Measurements from ENCODE around the gene NCAPD2. TPM values are rescaled to one million over a fixed set of nuclear protein-coding genes. Genes with fewer than 3 reads are reported as not detected.
"Not testable (repeated sequence)": the region's sequence is repeated elsewhere in the genome, so short reads cannot be mapped to it uniquely, and the experiment has no call there.

Gene NCAPD2
- total RNA-seq, 2 donors from 2014 or later, result 16.9 to 24.3 TPM

GRCh38 chr12:6535960-6536847 is 42.3 kb downstream of the NCAPD2 start:
- DNase-seq, result no peak
- no peak for ATAC-seq
- H3K9me3 ChIP-seq (ENCODE audit: control insufficient read depth, low read length, poor library complexity, severe bottlenecking), result no peaks in the 10 kb centered on the region
- H3K4me3 Mint-ChIP-seq, result peak overlapping the region; percentile 97
- peaks cover 46% of the 10 kb centered on the region for H3K4me1 Mint-ChIP-seq
- no peaks in the 10 kb centered on the region for H3K27me3 Mint-ChIP-seq
- H3K27ac Mint-ChIP-seq, result peak overlapping the region; percentile 96
- H3K36me3 Mint-ChIP-seq (ENCODE audit: low read depth), result peaks cover 3% of the 10 kb centered on the region

DNA sequence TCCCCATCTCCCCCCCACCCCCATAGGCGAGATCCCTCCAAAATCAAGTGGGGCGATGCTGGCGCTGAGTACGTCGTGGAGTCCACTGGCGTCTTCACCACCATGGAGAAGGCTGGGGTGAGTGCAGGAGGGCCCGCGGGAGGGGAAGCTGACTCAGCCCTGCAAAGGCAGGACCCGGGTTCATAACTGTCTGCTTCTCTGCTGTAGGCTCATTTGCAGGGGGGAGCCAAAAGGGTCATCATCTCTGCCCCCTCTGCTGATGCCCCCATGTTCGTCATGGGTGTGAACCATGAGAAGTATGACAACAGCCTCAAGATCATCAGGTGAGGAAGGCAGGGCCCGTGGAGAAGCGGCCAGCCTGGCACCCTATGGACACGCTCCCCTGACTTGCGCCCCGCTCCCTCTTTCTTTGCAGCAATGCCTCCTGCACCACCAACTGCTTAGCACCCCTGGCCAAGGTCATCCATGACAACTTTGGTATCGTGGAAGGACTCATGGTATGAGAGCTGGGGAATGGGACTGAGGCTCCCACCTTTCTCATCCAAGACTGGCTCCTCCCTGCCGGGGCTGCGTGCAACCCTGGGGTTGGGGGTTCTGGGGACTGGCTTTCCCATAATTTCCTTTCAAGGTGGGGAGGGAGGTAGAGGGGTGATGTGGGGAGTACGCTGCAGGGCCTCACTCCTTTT is 43.1 kb downstream of the NCAPD2 start:
- no peak for ATAC-seq
- Mint-ChIP-seq H3K4me3 (peak overlapping the region; percentile 97), H3K36me3 (ENCODE audit: low read depth) (peaks cover 3% of the 10 kb centered on the region), H3K4me1 (peaks cover 48% of the 10 kb centered on the region), H3K27ac (peak overlapping the region; percentile 96), H3K27me3 (no peaks in the 10 kb centered on the region)
- DNase-seq, result no peak
- H3K9me3 ChIP-seq (ENCODE audit: control insufficient read depth, low read length, poor library complexity, severe bottlenecking), result no peaks in the 10 kb centered on the region

GRCh38 chr12:6537580-6538419 is 43.9 kb downstream of the NCAPD2 start:
- DNase-seq, result peak; percentile 72 to 79 (median 76)
- not testable (repeated sequence) for ATAC-seq; H3K9me3 ChIP-seq (ENCODE audit: control insufficient read depth, low read length, poor library complexity, severe bottlenecking); H3K36me3 Mint-ChIP-seq (ENCODE audit: low read depth); H3K27me3 Mint-ChIP-seq
- Mint-ChIP-seq H3K4me3 (peak overlapping the region; percentile 82), H3K4me1 (peaks cover 46% of the 10 kb centered on the region), H3K27ac (peak overlapping the region; percentile 89)

- peak overlapping the region; percentile 89 for H3K27ac Mint-ChIP-seq
- peaks cover 40% of the 10 kb centered on the region for H3K4me1 Mint-ChIP-seq
- peaks cover 3% of the 10 kb centered on the region for H3K36me3 Mint-ChIP-seq (ENCODE audit: low read depth)
- H3K9me3 ChIP-seq (ENCODE audit: control insufficient read depth, low read length, poor library complexity, severe bottlenecking), result no peaks in the 10 kb centered on the region
- no peaks in the 10 kb centered on the region for H3K27me3 Mint-ChIP-seq
- ATAC-seq (no peak), DNase-seq (no peak)
- peak overlapping the region; percentile 82 for H3K4me3 Mint-ChIP-seq
Measured at GRCh38 chr12:6538420-6539313, 44.8 kb downstream of the NCAPD2 start.

DNA sequence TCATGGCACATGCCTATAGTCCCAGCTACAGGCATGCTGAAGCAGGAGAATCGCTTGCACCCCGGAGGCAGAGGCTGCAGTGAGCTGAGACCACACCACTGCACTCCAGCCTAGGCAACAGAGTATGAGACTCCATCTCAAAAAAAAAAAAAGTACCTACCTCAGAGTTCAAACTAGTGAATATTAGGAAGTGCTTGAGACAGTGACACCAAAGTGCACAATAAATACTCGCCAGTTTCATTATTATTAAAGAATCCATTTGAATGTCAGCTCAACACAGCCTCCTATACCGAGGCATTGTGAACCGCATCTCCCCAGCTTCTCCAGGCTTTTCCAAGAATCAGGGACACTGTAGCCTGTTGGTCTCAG is 45.4 kb downstream of the NCAPD2 start:
- Mint-ChIP-seq H3K36me3 (ENCODE audit: low read depth) (peaks cover 3% of the 10 kb centered on the region), H3K4me3 (peak overlapping the region; percentile 9), H3K27ac (peak overlapping the region; percentile 83), H3K27me3 (no peaks in the 10 kb centered on the region), H3K4me1 (peaks cover 35% of the 10 kb centered on the region)
- DNase-seq, result no peak
- ATAC-seq, result no peak
- H3K9me3 ChIP-seq (ENCODE audit: control insufficient read depth, low read length, poor library complexity, severe bottlenecking), result no peaks in the 10 kb centered on the region

DNA sequence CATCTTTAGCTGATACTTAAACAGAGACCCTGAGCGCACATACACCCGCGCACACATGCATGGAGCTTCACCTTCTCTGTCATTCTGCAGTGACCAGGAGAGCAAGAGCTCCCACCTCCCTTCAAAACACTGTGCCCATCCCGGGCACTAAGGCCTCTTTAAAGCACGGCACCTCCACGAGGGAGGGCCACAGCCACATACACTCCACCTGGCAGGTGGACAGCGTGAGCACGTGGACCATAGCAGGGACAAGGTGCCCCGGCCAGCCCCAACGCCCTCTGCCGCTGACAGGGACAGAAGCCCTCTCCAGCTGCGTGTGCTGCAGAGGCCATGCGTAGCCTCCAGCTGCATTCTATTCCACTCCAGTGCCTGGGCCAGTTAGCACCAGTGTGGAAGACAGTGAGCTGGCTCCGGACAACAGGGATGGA is 45.8 kb downstream of the NCAPD2 start:
- Mint-ChIP-seq H3K36me3 (ENCODE audit: low read depth) (peaks cover 3% of the 10 kb centered on the region), H3K27ac (peak overlapping the region; percentile 83), H3K4me1 (peaks cover 34% of the 10 kb centered on the region), H3K27me3 (no peaks in the 10 kb centered on the region), H3K4me3 (no peak overlapping the region)
- DNase-seq (no peak), ATAC-seq (no peak)
- H3K9me3 ChIP-seq (ENCODE audit: control insufficient read depth, low read length, poor library complexity, severe bottlenecking), result no peaks in the 10 kb centered on the region

DNA sequence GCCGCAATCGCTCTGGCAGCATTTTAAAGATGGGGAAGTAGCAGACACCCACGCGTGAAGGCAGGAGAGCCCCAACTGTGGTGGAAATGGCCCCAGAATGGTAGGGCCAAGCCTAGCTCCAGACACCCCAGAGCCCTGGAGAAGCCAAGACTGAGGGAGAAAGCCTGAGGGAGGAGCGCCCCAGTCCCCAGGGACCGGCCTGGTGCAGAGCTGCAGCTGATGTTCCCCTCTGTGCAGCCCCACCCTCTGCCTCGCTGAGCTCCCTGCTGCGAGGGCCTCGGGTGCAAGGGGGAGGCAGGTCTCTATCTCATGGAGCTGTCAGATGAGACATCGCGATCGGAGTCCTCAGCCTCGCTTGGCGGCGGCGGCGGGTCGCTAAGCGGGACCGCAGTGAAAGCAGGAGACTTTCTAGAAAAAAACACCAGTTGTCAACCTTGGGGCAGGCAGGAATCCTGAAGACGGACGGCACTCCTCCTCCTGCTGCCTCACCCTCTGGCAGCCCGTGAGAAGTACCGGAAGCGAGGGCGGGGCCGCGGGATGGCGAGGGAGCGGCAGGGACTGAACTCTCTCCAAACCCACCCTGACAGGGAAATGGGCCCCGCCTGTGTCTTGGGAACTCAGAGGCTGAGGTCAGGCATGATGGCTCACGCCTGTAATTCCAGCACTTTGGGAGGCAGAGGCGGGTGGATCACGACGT is 46.4 kb downstream of the NCAPD2 start:
- DNase-seq (peak in 2 of 3 donors; percentile 40 to 42), ATAC-seq (peak; percentile 32)
- Mint-ChIP-seq H3K27me3 (no peaks in the 10 kb centered on the region), H3K4me3 (peak overlapping the region; percentile 80), H3K4me1 (peaks cover 34% of the 10 kb centered on the region), H3K36me3 (ENCODE audit: low read depth) (peaks cover 3% of the 10 kb centered on the region), H3K27ac (peak overlapping the region; percentile 83)
- H3K9me3 ChIP-seq (ENCODE audit: control insufficient read depth, low read length, poor library complexity, severe bottlenecking), result no peaks in the 10 kb centered on the region

GRCh38 chr12:6541371-6542165 is 47.7 kb downstream of the NCAPD2 start:
- H3K36me3 Mint-ChIP-seq (ENCODE audit: low read depth), result peaks cover 3% of the 10 kb centered on the region
- H3K4me1 Mint-ChIP-seq, result peaks cover 29% of the 10 kb centered on the region
- no peak overlapping the region for H3K4me3 Mint-ChIP-seq

DNA sequence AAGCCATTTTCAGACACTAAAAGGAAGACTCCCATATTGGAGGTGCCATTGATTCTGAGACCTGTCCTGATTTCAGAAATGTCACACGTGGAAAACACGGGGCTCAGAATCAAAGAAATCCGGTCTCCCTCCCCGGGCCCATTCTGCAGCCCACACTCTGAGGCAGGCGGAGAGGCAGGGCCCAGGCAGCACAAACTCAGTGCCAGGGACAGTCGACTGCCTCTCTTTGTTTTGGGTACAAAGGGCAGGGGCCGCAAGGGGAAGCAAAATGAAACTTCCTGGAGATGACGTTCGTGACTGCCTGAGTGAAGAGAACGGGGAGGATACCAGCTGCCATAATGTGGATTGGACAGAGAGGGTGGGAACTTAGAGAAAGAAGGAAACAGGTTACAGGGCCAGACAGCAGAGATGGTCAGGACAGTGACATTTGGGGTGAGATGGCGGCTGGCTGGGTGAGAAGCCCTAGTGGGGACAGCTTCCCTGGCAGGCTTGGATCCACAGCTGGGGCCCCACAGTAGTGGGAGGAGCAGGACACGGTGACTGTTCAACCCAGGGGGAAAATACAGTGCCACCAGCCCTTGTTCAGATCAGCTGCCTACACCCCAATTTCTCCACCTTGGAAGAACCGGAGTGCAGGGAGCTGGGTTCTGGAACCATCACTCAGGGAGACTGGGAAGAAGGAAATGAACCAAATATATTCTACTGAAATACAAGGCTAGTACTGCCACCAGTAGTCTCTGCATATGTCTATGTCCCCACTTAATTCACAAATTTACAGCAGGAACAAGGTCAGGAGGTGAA is 48.5 kb downstream of the NCAPD2 start:
- H3K9me3 ChIP-seq (ENCODE audit: control insufficient read depth, low read length, poor library complexity, severe bottlenecking), result no peaks in the 10 kb centered on the region
- H3K36me3 Mint-ChIP-seq (ENCODE audit: low read depth), result peaks cover 5% of the 10 kb centered on the region
- H3K27me3 Mint-ChIP-seq, result no peaks in the 10 kb centered on the region
- H3K4me1 Mint-ChIP-seq, result peaks cover 26% of the 10 kb centered on the region
- peak overlapping the region; percentile 41 for H3K4me3 Mint-ChIP-seq
- peak overlapping the region; percentile 85 for H3K27ac Mint-ChIP-seq
- DNase-seq (no peak), ATAC-seq (peak; percentile 23)

More at GRCh38 chr12:6541371-6542165, 47.7 kb downstream of the NCAPD2 start:
- Mint-ChIP-seq H3K27me3 (no peaks in the 10 kb centered on the region), H3K27ac (peak overlapping the region; percentile 85)
- no peaks in the 10 kb centered on the region for H3K9me3 ChIP-seq (ENCODE audit: control insufficient read depth, low read length, poor library complexity, severe bottlenecking)
- no peak for ATAC-seq
- no peak for DNase-seq

- no peak for ATAC-seq
- no peaks in the 10 kb centered on the region for H3K9me3 ChIP-seq (ENCODE audit: control insufficient read depth, low read length, poor library complexity, severe bottlenecking)
- peaks cover 13% of the 10 kb centered on the region for H3K4me1 Mint-ChIP-seq
- no peak for DNase-seq
- H3K36me3 Mint-ChIP-seq (ENCODE audit: low read depth), result peaks cover 9% of the 10 kb centered on the region
- H3K27ac Mint-ChIP-seq, result no peak overlapping the region
- H3K27me3 Mint-ChIP-seq, result no peaks in the 10 kb centered on the region
- H3K4me3 Mint-ChIP-seq, result no peak overlapping the region
Measured at GRCh38 chr12:6546016-6546415, 52.1 kb downstream of the NCAPD2 start.

DNA sequence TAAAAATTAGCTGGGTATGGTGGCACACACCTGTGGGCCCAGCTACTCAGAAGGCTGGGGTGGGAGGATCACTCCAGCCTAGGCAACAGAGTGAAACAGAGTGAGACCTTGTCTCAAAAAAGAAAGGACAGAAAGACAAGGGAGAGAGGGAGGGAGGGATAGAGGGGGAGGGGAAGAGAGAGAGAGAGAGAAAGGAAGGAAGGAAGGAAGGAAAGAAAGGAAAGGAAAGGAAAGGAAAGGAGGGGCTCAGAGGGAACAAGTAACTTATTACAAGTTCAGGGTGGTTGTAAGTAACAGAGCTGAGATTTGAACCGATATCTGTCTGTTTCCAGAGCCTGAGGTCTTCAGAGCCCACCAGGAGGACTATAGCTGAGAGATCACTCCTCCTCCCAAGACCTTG is 53.7 kb downstream of the NCAPD2 start:
- Mint-ChIP-seq H3K4me1 (peaks cover 12% of the 10 kb centered on the region), H3K4me3 (no peak overlapping the region), H3K27me3 (no peaks in the 10 kb centered on the region), H3K27ac (no peak overlapping the region), H3K36me3 (ENCODE audit: low read depth) (peaks cover 9% of the 10 kb centered on the region)
- ATAC-seq, result no peak
- no peaks in the 10 kb centered on the region for H3K9me3 ChIP-seq (ENCODE audit: control insufficient read depth, low read length, poor library complexity, severe bottlenecking)
- no peak for DNase-seq

Data from T-helper 17 cell (primary cell).